Measurements from ENCODE around the gene CCDC30.

- no peak for TF ChIP-seq CTCF (IDR thresholded peaks at IDR 0.05)
- TF ChIP-seq POLR2A (IDR thresholded peaks at IDR 0.05), result no peak
Measured at GRCh38 chr1:42567038-42567437, 104.0 kb downstream of the CCDC30 start.

Data from uterus (tissue), 2 donors.